GM10248 (cell line): Measurements from ENCODE around the gene RYR1.

Experiments
- CTCF ChIA-PET: fragments of 300-600 bp; sonication (Branson Sonifier 250); formaldehyde crosslinking; extraction: SDS; loops from one replicate; lab custom pipeline; 2021; ENCODE audit warnings: antibody characterized with exemption; lab: Yijun Ruan, JAX
- POLR2A ChIA-PET: fragments of 350-650 bp; sonication (Branson Sonifier 250); formaldehyde crosslinking; extraction: SDS; loops from one replicate; lab custom pipeline; 2020; ENCODE audit warnings: antibody characterized with exemption; lab: Yijun Ruan, JAX
- DNase-seq: peaks from one replicate; pipeline ENCODE4 v3.0.0; 2012; ENCODE audit errors: extremely low spot score
- CTCF ChIP-seq: IDR thresholded peaks from 2 replicates; pipeline ENCODE4 v1.5.1; 2012; ENCODE audit warnings: mild to moderate bottlenecking, low read depth; ENCODE audit errors: extremely low read depth, missing control alignments, control extremely low read depth

Gene RYR1

DNA sequence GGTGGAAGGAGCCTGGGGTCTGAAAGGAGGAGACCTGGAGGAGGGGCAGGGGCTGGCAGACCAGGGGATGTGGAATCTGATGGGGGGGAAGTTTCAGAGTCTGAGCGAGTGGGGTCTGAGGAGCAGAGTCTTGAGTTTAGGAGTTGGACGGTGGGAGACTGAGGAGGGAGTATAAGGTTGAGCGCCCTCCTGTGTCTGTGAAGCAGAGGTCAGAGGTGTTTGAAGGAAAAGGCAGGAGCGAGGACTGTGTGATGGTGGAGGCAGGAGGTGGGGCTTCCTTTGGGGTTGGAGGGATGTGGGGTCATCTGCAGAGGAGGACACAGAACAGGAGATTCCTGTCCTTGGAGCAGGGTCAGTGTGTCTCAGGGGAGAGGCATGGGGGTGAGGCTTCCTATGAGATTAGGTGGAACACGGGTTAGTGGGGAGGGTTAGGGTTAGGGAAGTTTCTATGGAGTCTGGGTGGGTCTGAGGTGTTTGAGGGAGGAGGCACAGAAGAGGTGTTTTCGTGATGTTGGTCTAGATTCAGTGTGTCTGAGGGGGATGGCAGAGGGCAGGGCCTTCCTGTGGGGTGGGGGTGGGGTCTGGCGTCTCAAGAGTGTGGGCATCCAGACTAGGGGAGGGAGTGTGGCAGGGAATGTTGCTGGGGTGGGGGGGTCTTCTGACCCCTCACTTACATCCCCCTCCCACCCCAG is 8.3 kb downstream of the RYR1 start:
- peak; percentile 55 for DNase-seq
- ChIA-PET POLR2A (no interaction called here), CTCF (no interaction called here)
- peak; percentile 44 for TF ChIP-seq CTCF

GRCh38 chr19:38442736-38443135 is 9.2 kb downstream of the RYR1 start:
- no peak for DNase-seq
- TF ChIP-seq CTCF, result no peak
- CTCF ChIA-PET, result interaction anchor here (4.8 kb wide), 1 partner anchor 40 kb away, joined by 15 read pairs; the partner anchor contains the start of gene FAM98C
- POLR2A ChIA-PET, result no interaction called here

GRCh38 chr19:38443458-38443999 is 10.0 kb downstream of the RYR1 start:
- ChIA-PET POLR2A (no interaction called here), CTCF (interaction anchor here (4.8 kb wide), 1 partner anchor 40 kb away, joined by 15 read pairs; the partner anchor contains the start of gene FAM98C)
- no peak for TF ChIP-seq CTCF
- DNase-seq, result no peak

- ChIA-PET CTCF (interaction anchor here (1.1 to 4.8 kb wide), 2 partner anchors 41 to 492 kb away, joined by 3 to 15 read pairs; partner anchors contain the start of gene FAM98C), POLR2A (no interaction called here)
- TF ChIP-seq CTCF, result no peak
- no peak for DNase-seq
These were observed 10.5 kb downstream of the RYR1 start for GRCh38 chr19:38444026-38444425.

DNA sequence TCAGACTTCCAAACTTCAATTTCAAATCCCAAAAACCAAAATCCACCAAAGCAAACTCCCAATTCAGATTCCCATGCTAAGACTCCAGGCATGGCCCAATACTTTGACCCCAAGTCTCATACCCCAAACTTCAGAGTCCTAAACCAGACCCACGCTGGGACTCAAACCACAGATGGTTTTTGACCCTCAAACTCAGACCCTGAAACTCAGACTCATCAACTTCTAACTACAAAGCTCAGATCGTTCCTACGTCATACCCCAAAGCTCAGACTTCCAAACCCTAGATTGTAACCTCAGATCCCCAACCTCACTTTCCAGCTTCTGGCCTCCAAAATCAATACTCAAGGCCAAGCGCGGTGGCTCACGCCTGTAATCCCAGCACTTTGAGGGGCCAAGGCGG is 11.9 kb downstream of the RYR1 start:
- TF ChIP-seq CTCF, result no peak
- POLR2A ChIA-PET, result no interaction called here
- no peak for DNase-seq
- CTCF ChIA-PET, result interaction anchor here (1.1 to 4.8 kb wide), 3 partner anchors 42 to 490 kb away, joined by 3 to 15 read pairs (median 4); partner anchors contain the start of gene FAM98C

- TF ChIP-seq CTCF, result no peak
- no peak for DNase-seq
- ChIA-PET POLR2A (no interaction called here), CTCF (no interaction called here)
These were observed 14.7 kb downstream of the RYR1 start for GRCh38 chr19:38448225-38448624.
